Stimulated activated naive B cell treated with anti-CD40 and anti-IgM and Interleukin-4, amounts not matched to agents 10 μg/mL and 1 μg/mL and 100 μg/mL, for 72 hours (primary cell): ENCODE results near the gene ATM.

Experiments
- ATAC-seq, 2 donors: fragments of 150-1000 bp; cut with Tn5 transposase; replicated peaks; 2 replicates each; pipeline ENCODE4 v1.10.0; 2021; ENCODE audit warnings: moderate library complexity in 1 of 2
- DNase-seq: peaks from one replicate; pipeline ENCODE4 v3.0.0; 2021
- H3K27ac Mint-ChIP-seq: one replicate; pipeline ENCODE4 v1.8.0; 2022; ENCODE audit warnings: mild to moderate bottlenecking, mixed read lengths
- H3K27me3 Mint-ChIP-seq, 2 donors: one replicate each; pipeline ENCODE4 v1.8.0; 2022; ENCODE audit warnings: mixed read lengths in 2 of 2
- H3K36me3 Mint-ChIP-seq, 2 donors: one replicate each; pipeline ENCODE4 v1.8.0; 2022; ENCODE audit warnings: mixed read lengths in 2 of 2, mild to moderate bottlenecking in 1 of 2
- H3K4me1 Mint-ChIP-seq, 2 donors: one replicate each; pipeline ENCODE4 v1.8.0; 2022; ENCODE audit warnings: mixed read lengths in 2 of 2, mild to moderate bottlenecking in 1 of 2
- H3K4me3 Mint-ChIP-seq, 2 donors: one replicate each; pipeline ENCODE4 v1.8.0; 2022; ENCODE audit warnings: mild to moderate bottlenecking in 2 of 2, mixed read lengths in 2 of 2, moderate library complexity in 1 of 2
- H3K9me3 Mint-ChIP-seq, 2 donors: one replicate each; pipeline ENCODE4 v1.8.0; 2022; ENCODE audit warnings: mixed read lengths in 2 of 2, mild to moderate bottlenecking in 1 of 2

Gene ATM

GRCh38 chr11:108222574-108223347 is at the start of gene ATM, which contains the start of gene NPAT:
TSS of gene ATM (plus strand) at chr11:108223067. CDS start at chr11:108227625, 4,558 bp downstream.
TSS of gene NPAT (minus strand) at chr11:108222638. CDS start at chr11:108222536, 102 bp downstream.
- ATAC-seq: peak; percentile 83 to 85
- Mint-ChIP-seq H3K27ac (no peak within 1 kb of the TSS), H3K27me3 (no peaks in the 10 kb centered on the region), H3K36me3 (peaks cover 18 to 26% of the 10 kb centered on the region in 2 donors), H3K9me3 (no peaks in the 10 kb centered on the region), H3K4me1 (peaks cover 36 to 44% of the 10 kb centered on the region in 2 donors), H3K4me3 (no peak within 1 kb of the TSS)
- DNase-seq: peak; percentile 100

- no peak overlapping the region for H3K4me3 Mint-ChIP-seq
- DNase-seq (no peak), ATAC-seq (no peak)
- H3K36me3 Mint-ChIP-seq: peaks cover 47 to 62% of the 10 kb centered on the region in 2 donors
- peaks cover 4 to 5% of the 10 kb centered on the region in 2 donors for H3K4me1 Mint-ChIP-seq
- H3K27me3 Mint-ChIP-seq: no peaks in the 10 kb centered on the region
- H3K27ac Mint-ChIP-seq: no peak overlapping the region
- H3K9me3 Mint-ChIP-seq: no peaks in the 10 kb centered on the region
Observed at GRCh38 chr11:108177570-108177969, 45.3 kb upstream of the ATM start.

- H3K4me1 Mint-ChIP-seq: peaks cover 2 to 11% of the 10 kb centered on the region in 2 donors
- H3K9me3 Mint-ChIP-seq: no peaks in the 10 kb centered on the region
- no peak for DNase-seq
- no peak overlapping the region for H3K4me3 Mint-ChIP-seq
- H3K27me3 Mint-ChIP-seq: no peaks in the 10 kb centered on the region
- H3K27ac Mint-ChIP-seq: no peak overlapping the region
- peaks cover 9 to 25% of the 10 kb centered on the region in 2 donors for H3K36me3 Mint-ChIP-seq
- ATAC-seq: no peak
Observed at GRCh38 chr11:108193725-108194124, 29.1 kb upstream of the ATM start.

- Mint-ChIP-seq H3K27ac (no peak overlapping the region), H3K4me1 (peaks cover 23 to 34% of the 10 kb centered on the region in 2 donors), H3K9me3 (peaks cover 0 to 2% of the 10 kb centered on the region in 2 donors), H3K4me3 (no peak overlapping the region), H3K27me3 (no peaks in the 10 kb centered on the region), H3K36me3 (peaks cover 18 to 32% of the 10 kb centered on the region in 2 donors)
- DNase-seq (no peak), ATAC-seq (no peak)
Observed at GRCh38 chr11:108196901-108197300, 26.0 kb upstream of the ATM start.

GRCh38 chr11:108197351-108197750 is 25.5 kb upstream of the ATM start:
- H3K9me3 Mint-ChIP-seq: peaks cover 0 to 2% of the 10 kb centered on the region in 2 donors
- ATAC-seq (no peak), DNase-seq (no peak)
- no peak overlapping the region for H3K4me3 Mint-ChIP-seq
- peaks cover 19 to 33% of the 10 kb centered on the region in 2 donors for H3K36me3 Mint-ChIP-seq
- peaks cover 23 to 34% of the 10 kb centered on the region in 2 donors for H3K4me1 Mint-ChIP-seq
- no peak overlapping the region for H3K27ac Mint-ChIP-seq
- no peaks in the 10 kb centered on the region for H3K27me3 Mint-ChIP-seq

- Mint-ChIP-seq H3K36me3 (peaks cover 31 to 48% of the 10 kb centered on the region in 2 donors), H3K4me3 (peak overlapping the region in 1 of 2 donors; percentile 6), H3K27ac (peak overlapping the region; percentile 76), H3K4me1 (peaks cover 31 to 48% of the 10 kb centered on the region in 2 donors), H3K27me3 (no peaks in the 10 kb centered on the region), H3K9me3 (peaks cover 9 to 10% of the 10 kb centered on the region in 2 donors)
- DNase-seq (no peak), ATAC-seq (no peak)
Observed at GRCh38 chr11:108198833-108199232, 24.0 kb upstream of the ATM start.

GRCh38 chr11:108199446-108200321 is 23.2 kb upstream of the ATM start:
- Mint-ChIP-seq H3K27me3 (no peaks in the 10 kb centered on the region), H3K36me3 (peaks cover 39 to 57% of the 10 kb centered on the region in 2 donors), H3K4me1 (peaks cover 32 to 51% of the 10 kb centered on the region in 2 donors), H3K27ac (peak overlapping the region; percentile 95), H3K9me3 (peaks cover 11 to 18% of the 10 kb centered on the region in 2 donors), H3K4me3 (peak overlapping the region; percentile 43 to 54)
- DNase-seq: peak; percentile 72
- ATAC-seq: peak; percentile 98

- peak; percentile 36 to 58 for ATAC-seq
- Mint-ChIP-seq H3K36me3 (peaks cover 64 to 80% of the 10 kb centered on the region in 2 donors), H3K4me1 (peaks cover 32 to 46% of the 10 kb centered on the region in 2 donors)
Observed at GRCh38 chr11:108203075-108203474, 19.8 kb upstream of the ATM start.

GRCh38 chr11:108204376-108204775 is 18.5 kb upstream of the ATM start:
- H3K27ac Mint-ChIP-seq: peak overlapping the region; percentile 31
- H3K4me3 Mint-ChIP-seq: no peak overlapping the region
- no peak for ATAC-seq
- peaks cover 61 to 77% of the 10 kb centered on the region in 2 donors for H3K36me3 Mint-ChIP-seq
- H3K9me3 Mint-ChIP-seq: peaks cover 22 to 24% of the 10 kb centered on the region in 2 donors
- DNase-seq: no peak
- H3K27me3 Mint-ChIP-seq: no peaks in the 10 kb centered on the region
- peaks cover 29 to 39% of the 10 kb centered on the region in 2 donors for H3K4me1 Mint-ChIP-seq

More at GRCh38 chr11:108203075-108203474, 19.8 kb upstream of the ATM start:
- H3K4me3 Mint-ChIP-seq: no peak overlapping the region
- H3K27me3 Mint-ChIP-seq: no peaks in the 10 kb centered on the region
- no peak for DNase-seq
- H3K9me3 Mint-ChIP-seq: peaks cover 22 to 24% of the 10 kb centered on the region in 2 donors
- H3K27ac Mint-ChIP-seq: peak overlapping the region; percentile 73

- no peak for ATAC-seq
- H3K27ac Mint-ChIP-seq: peak overlapping the region; percentile 25
- DNase-seq: no peak
- H3K36me3 Mint-ChIP-seq: peaks cover 60 to 76% of the 10 kb centered on the region in 2 donors
- peaks cover 23 to 38% of the 10 kb centered on the region in 2 donors for H3K4me1 Mint-ChIP-seq
- no peak overlapping the region for H3K4me3 Mint-ChIP-seq
- no peaks in the 10 kb centered on the region for H3K27me3 Mint-ChIP-seq
- H3K9me3 Mint-ChIP-seq: peaks cover 21 to 24% of the 10 kb centered on the region in 2 donors
Observed at GRCh38 chr11:108204929-108205499, 17.9 kb upstream of the ATM start.

- DNase-seq (no peak), ATAC-seq (no peak)
- peak overlapping the region; percentile 75 for H3K27ac Mint-ChIP-seq
- peaks cover 70 to 85% of the 10 kb centered on the region in 2 donors for H3K36me3 Mint-ChIP-seq
- H3K27me3 Mint-ChIP-seq: no peaks in the 10 kb centered on the region
- peaks cover 23 to 32% of the 10 kb centered on the region in 2 donors for H3K9me3 Mint-ChIP-seq
- peaks cover 19 to 39% of the 10 kb centered on the region in 2 donors for H3K4me1 Mint-ChIP-seq
- no peak overlapping the region for H3K4me3 Mint-ChIP-seq
Observed at GRCh38 chr11:108206171-108206570, 16.7 kb upstream of the ATM start.

- ATAC-seq (no peak), DNase-seq (no peak)
- peaks cover 23 to 32% of the 10 kb centered on the region in 2 donors for H3K9me3 Mint-ChIP-seq
- peaks cover 76 to 94% of the 10 kb centered on the region in 2 donors for H3K36me3 Mint-ChIP-seq
- no peak overlapping the region for H3K27ac Mint-ChIP-seq
- H3K4me1 Mint-ChIP-seq: peaks cover 19 to 49% of the 10 kb centered on the region in 2 donors
- no peak overlapping the region for H3K4me3 Mint-ChIP-seq
- H3K27me3 Mint-ChIP-seq: no peaks in the 10 kb centered on the region
Observed at GRCh38 chr11:108206969-108207682, 15.7 kb upstream of the ATM start.

GRCh38 chr11:108207683-108208060 is 15.2 kb upstream of the ATM start:
- Mint-ChIP-seq H3K4me1 (peaks cover 19 to 50% of the 10 kb centered on the region in 2 donors), H3K36me3 (peaks cover 75 to 94% of the 10 kb centered on the region in 2 donors), H3K9me3 (peaks cover 23 to 32% of the 10 kb centered on the region in 2 donors), H3K27me3 (no peaks in the 10 kb centered on the region), H3K4me3 (no peak overlapping the region), H3K27ac (no peak overlapping the region)
- ATAC-seq (no peak), DNase-seq (no peak)
